ENCODE results near the gene EPB41L5.
"Not testable (repeated sequence)": the region's sequence is repeated elsewhere in the genome, so short reads cannot be mapped to it uniquely, and the experiment has no call there.

EPB41L5 gene

GRCh38 chr2:120199817-120200459 is 187.1 kb downstream of the EPB41L5 start:
- not testable (repeated sequence) for DNase-seq (ENCODE audit: low spot score)

GRCh38 chr2:120203251-120204021 is 190.6 kb downstream of the EPB41L5 start:
- no peak for DNase-seq (ENCODE audit: low spot score)

- no peak for DNase-seq (ENCODE audit: low spot score)
Measured at GRCh38 chr2:120204022-120204405, 191.1 kb downstream of the EPB41L5 start.

- no peak for DNase-seq (ENCODE audit: low spot score)
Measured at GRCh38 chr2:120204417-120204816, 191.5 kb downstream of the EPB41L5 start.

GRCh38 chr2:120204945-120205670 is 192.2 kb downstream of the EPB41L5 start:
- no peak for DNase-seq (ENCODE audit: low spot score)

- DNase-seq (ENCODE audit: low spot score) = no peak
Measured at GRCh38 chr2:120206022-120206581, 193.2 kb downstream of the EPB41L5 start.

GRCh38 chr2:120208381-120209353 is 195.8 kb downstream of the EPB41L5 start:
- DNase-seq (ENCODE audit: low spot score) = no peak

- DNase-seq (ENCODE audit: low spot score) = no peak
Measured at GRCh38 chr2:120209427-120210269, 196.8 kb downstream of the EPB41L5 start.

- DNase-seq (ENCODE audit: low spot score) = peak; percentile 16
Measured at GRCh38 chr2:120210270-120210693, 197.4 kb downstream of the EPB41L5 start.

- DNase-seq (ENCODE audit: low spot score) = no peak
Measured at GRCh38 chr2:120218181-120218580, 205.3 kb downstream of the EPB41L5 start.

GRCh38 chr2:120219291-120219690 is 206.4 kb downstream of the EPB41L5 start:
- DNase-seq (ENCODE audit: low spot score) = no peak

- no peak for DNase-seq (ENCODE audit: low spot score)
Measured at GRCh38 chr2:120219766-120220165, 206.9 kb downstream of the EPB41L5 start.

- DNase-seq (ENCODE audit: low spot score) = no peak
Measured at GRCh38 chr2:120220756-120221155, 207.9 kb downstream of the EPB41L5 start.

- DNase-seq (ENCODE audit: low spot score) = no peak
Measured at GRCh38 chr2:120221616-120222015, 208.7 kb downstream of the EPB41L5 start.

- no peak for DNase-seq (ENCODE audit: low spot score)
Measured at GRCh38 chr2:120222186-120223033, 209.5 kb downstream of the EPB41L5 start.

GRCh38 chr2:120223034-120223912 is 210.4 kb downstream of the EPB41L5 start, which contains the start of gene TMEM185B:
Gene TMEM185B (minus strand): TSS chr2:120223400. CDS start chr2:120222976, 424 bp downstream.
- peak; percentile 87 for DNase-seq (ENCODE audit: low spot score)

GRCh38 chr2:120224256-120224655 is 211.4 kb downstream of the EPB41L5 start:
- no peak for DNase-seq (ENCODE audit: low spot score)
